Upper lobe of left lung (tissue), 4 donors: ENCODE data around the gene AHRR.

Source experiments
- EP300 ChIP-seq, 4 donors: sonication (generic); formaldehyde crosslinking; IDR thresholded peaks; one replicate each; pipeline ENCODE4 v1.5.1; 2017; ENCODE audit warnings: antibody characterized with exemption in 4 of 4, control low read depth in 2 of 4
- POLR2A ChIP-seq, 4 donors: fragments of 450-650 bp; IDR thresholded peaks; one replicate each; pipeline ENCODE4 v1.5.1; 2016 to 2017; ENCODE audit warnings: antibody characterized with exemption in 4 of 4, mild to moderate bottlenecking in 2 of 4
- POLR2AphosphoS5 ChIP-seq, 2 donors: sonication (generic); formaldehyde crosslinking; IDR thresholded peaks; one replicate each; pipeline ENCODE4 v1.5.1; 2017; ENCODE audit warnings: antibody characterized with exemption in 2 of 2
- TF ChIP-seq, protein P1 (sequence below), 6 experiments: fragments of 450-650 bp in 4 of 6; fragments of 200-600 bp in 2 of 6; sonication (generic) in 2 of 6; IDR thresholded peaks; one replicate each; pipeline ENCODE4 v1.5.1; 2016 to 2019; ENCODE audit warnings: antibody characterized with exemption in 6 of 6

DNA sequence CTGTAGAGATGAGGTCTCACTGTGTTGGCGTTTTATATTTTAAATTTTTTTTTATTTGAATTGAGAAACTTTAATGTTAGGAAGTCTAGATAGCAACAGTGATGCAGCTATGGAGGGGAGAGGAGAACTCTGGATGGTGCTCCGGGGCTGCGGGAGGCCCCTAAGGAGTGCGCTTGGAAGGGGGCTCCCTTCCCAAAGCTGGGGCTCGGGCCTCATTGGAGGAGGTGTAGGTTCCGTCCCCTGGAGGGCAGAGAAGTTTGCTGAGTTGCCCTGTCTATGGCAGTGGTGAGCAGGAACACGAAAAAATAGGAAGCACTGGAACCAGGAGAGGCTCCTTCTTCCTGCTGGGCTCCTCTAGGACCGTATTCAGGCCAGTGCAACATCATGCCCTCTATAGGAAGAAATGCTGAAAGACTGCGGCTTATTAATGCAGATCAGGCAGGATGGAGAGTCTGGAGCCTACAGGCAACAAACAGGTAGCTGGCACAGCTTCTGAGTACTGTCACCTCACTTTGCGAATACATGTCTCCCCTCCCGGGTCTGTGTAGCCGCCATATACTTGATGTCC lies 16.1 kb downstream of the AHRR start:
- TF ChIP-seq, protein P1, sequence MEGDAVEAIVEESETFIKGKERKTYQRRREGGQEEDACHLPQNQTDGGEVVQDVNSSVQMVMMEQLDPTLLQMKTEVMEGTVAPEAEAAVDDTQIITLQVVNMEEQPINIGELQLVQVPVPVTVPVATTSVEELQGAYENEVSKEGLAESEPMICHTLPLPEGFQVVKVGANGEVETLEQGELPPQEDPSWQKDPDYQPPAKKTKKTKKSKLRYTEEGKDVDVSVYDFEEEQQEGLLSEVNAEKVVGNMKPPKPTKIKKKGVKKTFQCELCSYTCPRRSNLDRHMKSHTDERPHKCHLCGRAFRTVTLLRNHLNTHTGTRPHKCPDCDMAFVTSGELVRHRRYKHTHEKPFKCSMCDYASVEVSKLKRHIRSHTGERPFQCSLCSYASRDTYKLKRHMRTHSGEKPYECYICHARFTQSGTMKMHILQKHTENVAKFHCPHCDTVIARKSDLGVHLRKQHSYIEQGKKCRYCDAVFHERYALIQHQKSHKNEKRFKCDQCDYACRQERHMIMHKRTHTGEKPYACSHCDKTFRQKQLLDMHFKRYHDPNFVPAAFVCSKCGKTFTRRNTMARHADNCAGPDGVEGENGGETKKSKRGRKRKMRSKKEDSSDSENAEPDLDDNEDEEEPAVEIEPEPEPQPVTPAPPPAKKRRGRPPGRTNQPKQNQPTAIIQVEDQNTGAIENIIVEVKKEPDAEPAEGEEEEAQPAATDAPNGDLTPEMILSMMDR (IDR thresholded peaks at IDR 0.05), result no peak
- TF ChIP-seq POLR2A (IDR thresholded peaks at IDR 0.05) (no peak), EP300 (IDR thresholded peaks at IDR 0.05) (no peak), POLR2AphosphoS5 (IDR thresholded peaks at IDR 0.05) (no peak)
